Keratinocyte (primary cell): ENCODE results near the gene ULK2. TPM values are rescaled to one million over a fixed set of nuclear protein-coding genes. Genes with fewer than 3 reads are reported as not detected.
"Not testable (repeated sequence)": the region's sequence is repeated elsewhere in the genome, so short reads cannot be mapped to it uniquely, and the experiment has no call there.

Experiments
- DNase-seq: peaks from one replicate; pipeline ENCODE4 v3.0.0-alpha.2; 2011; ENCODE audit warnings: low read depth, missing footprints, low spot score
- FAIRE-seq: peaks from 2 replicates; lab custom pipeline; 2011; peaks lifted over from hg19 to GRCh38; lab: Jason Lieb, UNC
- H2AFZ ChIP-seq: 2 replicates; pipeline ENCODE4 v1.6.0; 2012; ENCODE audit warnings: low read length, control low read depth, inconsistent platforms; ENCODE audit not compliant: control insufficient read depth
- H3K27ac ChIP-seq: 2 replicates; pipeline ENCODE4 v1.5.1; 2011; ENCODE audit warnings: low read length; ENCODE audit not compliant: control insufficient read depth, insufficient read depth
- H3K27me3 ChIP-seq: 3 replicates; pipeline ENCODE4 v1.6.0; 2011; ENCODE audit warnings: low read length; ENCODE audit not compliant: control insufficient read depth, insufficient read depth; ENCODE audit errors: extremely low read depth
- H3K36me3 ChIP-seq, 2 experiments: 2 replicates in 1 of 2; 3 replicates in 1 of 2; pipeline ENCODE4 v1.5.1; 2011; ENCODE audit warnings: low read length in 2 of 2, mild to moderate bottlenecking in 1 of 2; ENCODE audit not compliant: control insufficient read depth in 2 of 2, insufficient read depth in 2 of 2; ENCODE audit errors: extremely low read depth in 1 of 2
- H3K4me1 ChIP-seq: 3 replicates; pipeline ENCODE4 v1.5.1; 2011; ENCODE audit warnings: low read length; ENCODE audit not compliant: control insufficient read depth, insufficient read depth; ENCODE audit errors: extremely low read depth
- H3K4me2 ChIP-seq: 3 replicates; pipeline ENCODE4 v1.6.0; 2011; ENCODE audit warnings: low read depth, low read length; ENCODE audit not compliant: control insufficient read depth, insufficient read depth; ENCODE audit errors: extremely low read depth
- H3K4me3 ChIP-seq, 3 experiments: fragments of 200-600 bp in 1 of 3; sonication (generic) in 1 of 3; 2 replicates in 2 of 3; 3 replicates in 1 of 3; pipeline ENCODE4 v1.5.1; 2011 to 2016; ENCODE audit warnings: low read length in 3 of 3, mild to moderate bottlenecking in 3 of 3, control low read depth in 2 of 3, inconsistent platforms in 1 of 3, low read depth in 1 of 3, mixed read lengths in 1 of 3, mixed run types in 1 of 3, moderate library complexity in 1 of 3; ENCODE audit not compliant: control insufficient read depth in 2 of 3, insufficient read depth in 2 of 3; ENCODE audit errors: extremely low read depth in 1 of 3
- H3K79me2 ChIP-seq: 2 replicates; pipeline ENCODE4 v1.6.0; 2012; ENCODE audit warnings: low read length; ENCODE audit not compliant: control insufficient read depth, insufficient read depth
- H3K9ac ChIP-seq: 3 replicates; pipeline ENCODE4 v1.6.0; 2011; ENCODE audit warnings: low read length; ENCODE audit not compliant: control insufficient read depth, insufficient read depth; ENCODE audit errors: extremely low read depth
- H3K9me1 ChIP-seq: 3 replicates; pipeline ENCODE4 v1.6.0; 2011; ENCODE audit warnings: low read length; ENCODE audit not compliant: control insufficient read depth, insufficient read depth; ENCODE audit errors: extremely low read depth
- H3K9me3 ChIP-seq: 2 replicates; pipeline ENCODE4 v1.5.1; 2012; ENCODE audit warnings: low read depth, low read length; ENCODE audit not compliant: control insufficient read depth
- H4K20me1 ChIP-seq: 3 replicates; pipeline ENCODE4 v1.6.0; 2011; ENCODE audit warnings: low read length; ENCODE audit not compliant: control insufficient read depth, insufficient read depth; ENCODE audit errors: extremely low read depth
- EZH2 ChIP-seq: IDR thresholded peaks from one replicate; pipeline ENCODE4 v1.6.1; 2012; ENCODE audit warnings: inconsistent platforms, mild to moderate bottlenecking, low read length, moderate library complexity
- dilution Hi-C: fragments of 300-500 bp; cut with MboI; formaldehyde crosslinking; loops from one replicate; pipeline ENCODE4 v1.7.0; 2020; ENCODE audit warnings: low sequenced_read_pairs; ENCODE audit not compliant: extremely low pct_ligation_motif_present
- polyA plus RNA-seq, 5 experiments: library from polyadenylated mRNA; depleted of rRNA in 3 of 5; stranded (reverse) in 3 of 5; stranded (forward) in 1 of 5; unstranded in 1 of 5; fragments of >200 nt; gene quantifications; 1 replicate in 1 of 5; 2 replicates in 3 of 5; 3 replicates in 1 of 5; pipeline versions ENCODE4 v1.2.1 to v1.2.3, GENCODE V29; 2011 to 2012; ENCODE audit warnings: missing spikeins in 2 of 5, low read depth in 1 of 5, low replicate concordance in 1 of 5
- TF ChIP-seq, protein P1 (sequence below), 3 experiments: IDR thresholded peaks in 1 of 3; conservative IDR thresholded peaks in 1 of 3; optimal IDR thresholded peaks in 1 of 3; 2 replicates in 2 of 3; 3 replicates in 1 of 3; pipeline versions ENCODE3 to v1.5.1; 2011; ENCODE audit warnings: low read length in 3 of 3, mild to moderate bottlenecking in 3 of 3, moderate library complexity in 2 of 3, control low read depth in 1 of 3, inconsistent platforms in 1 of 3; ENCODE audit not compliant: insufficient read depth in 2 of 3; ENCODE audit errors: extremely low read depth in 1 of 3

Gene ULK2
- polyA plus RNA-seq, 1 donor (not counting 4 experiments of a cell fraction or from before 2014, with no cell fraction given): 22.1 TPM

DNA sequence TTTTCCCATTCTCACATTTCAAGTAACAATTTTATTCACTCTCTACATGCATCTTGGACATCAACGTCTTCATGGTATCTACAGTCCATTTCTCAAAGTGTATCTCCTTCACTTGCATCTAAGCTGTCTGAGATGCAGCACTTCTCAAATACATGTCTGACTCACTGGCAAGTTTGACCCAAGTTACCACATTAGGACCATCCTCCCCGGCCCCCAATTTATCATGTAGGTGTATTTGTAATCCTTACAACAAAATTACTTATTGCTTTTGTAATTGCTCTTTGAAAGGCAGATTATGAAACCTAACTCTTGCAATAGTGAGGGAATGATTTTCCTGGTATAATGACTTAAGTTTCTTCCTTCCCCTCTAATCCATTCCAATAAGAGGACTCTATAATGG is 28.9 kb upstream of the ULK2 start:
- Histone ChIP-seq H3K4me1 (peaks cover 16% of the 10 kb centered on the region), H3K9ac (no peak overlapping the region), H3K4me3 (no peak overlapping the region), H3K9me3 (no peaks in the 10 kb centered on the region), H3K9me1 (no peaks in the 10 kb centered on the region), H3K79me2 (no peaks in the 10 kb centered on the region), H2AFZ (no peak overlapping the region), H4K20me1 (no peaks in the 10 kb centered on the region), H3K36me3 (peaks cover 0 to 1% of the 10 kb centered on the region in 2 experiments), H3K27me3 (no peaks in the 10 kb centered on the region), H3K4me2 (no peak overlapping the region), H3K27ac (no peak overlapping the region)
- TF ChIP-seq, protein P1, sequence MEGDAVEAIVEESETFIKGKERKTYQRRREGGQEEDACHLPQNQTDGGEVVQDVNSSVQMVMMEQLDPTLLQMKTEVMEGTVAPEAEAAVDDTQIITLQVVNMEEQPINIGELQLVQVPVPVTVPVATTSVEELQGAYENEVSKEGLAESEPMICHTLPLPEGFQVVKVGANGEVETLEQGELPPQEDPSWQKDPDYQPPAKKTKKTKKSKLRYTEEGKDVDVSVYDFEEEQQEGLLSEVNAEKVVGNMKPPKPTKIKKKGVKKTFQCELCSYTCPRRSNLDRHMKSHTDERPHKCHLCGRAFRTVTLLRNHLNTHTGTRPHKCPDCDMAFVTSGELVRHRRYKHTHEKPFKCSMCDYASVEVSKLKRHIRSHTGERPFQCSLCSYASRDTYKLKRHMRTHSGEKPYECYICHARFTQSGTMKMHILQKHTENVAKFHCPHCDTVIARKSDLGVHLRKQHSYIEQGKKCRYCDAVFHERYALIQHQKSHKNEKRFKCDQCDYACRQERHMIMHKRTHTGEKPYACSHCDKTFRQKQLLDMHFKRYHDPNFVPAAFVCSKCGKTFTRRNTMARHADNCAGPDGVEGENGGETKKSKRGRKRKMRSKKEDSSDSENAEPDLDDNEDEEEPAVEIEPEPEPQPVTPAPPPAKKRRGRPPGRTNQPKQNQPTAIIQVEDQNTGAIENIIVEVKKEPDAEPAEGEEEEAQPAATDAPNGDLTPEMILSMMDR (optimal IDR thresholded peaks at IDR 0.05 in 1 of 3, IDR thresholded peaks at IDR 0.05 in 1 of 3, conservative IDR thresholded peaks at IDR 0.05 in 1 of 3; ENCODE audit: extremely low read depth in 1 of 3, insufficient read depth in 2 of 3, low read length in 3 of 3): no peak
- TF ChIP-seq EZH2: no peak
- DNase-seq: no peak
- dilution Hi-C loops: no loop called here
- no peak for FAIRE-seq

DNA sequence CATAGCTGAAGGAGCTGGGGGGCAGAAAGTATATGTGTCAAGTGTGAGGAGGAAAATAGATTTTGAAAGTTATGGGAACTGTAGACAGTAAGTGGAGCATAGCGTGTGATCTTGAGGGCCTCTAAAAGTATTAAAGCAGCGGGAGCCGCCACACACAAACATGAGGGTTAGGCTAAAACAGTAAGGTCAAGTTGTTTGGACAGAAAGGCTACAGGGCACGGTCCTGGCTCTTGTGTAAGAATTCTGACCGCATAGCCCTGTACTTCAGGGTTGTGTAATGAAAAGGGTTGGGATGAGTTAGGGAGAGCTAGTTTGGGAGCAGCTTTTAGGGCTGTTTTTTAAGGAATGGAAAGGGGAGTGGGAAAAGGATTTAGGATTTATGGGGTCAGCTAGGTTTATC is 22.8 kb upstream of the ULK2 start:
- not testable (repeated sequence) for FAIRE-seq

DNA sequence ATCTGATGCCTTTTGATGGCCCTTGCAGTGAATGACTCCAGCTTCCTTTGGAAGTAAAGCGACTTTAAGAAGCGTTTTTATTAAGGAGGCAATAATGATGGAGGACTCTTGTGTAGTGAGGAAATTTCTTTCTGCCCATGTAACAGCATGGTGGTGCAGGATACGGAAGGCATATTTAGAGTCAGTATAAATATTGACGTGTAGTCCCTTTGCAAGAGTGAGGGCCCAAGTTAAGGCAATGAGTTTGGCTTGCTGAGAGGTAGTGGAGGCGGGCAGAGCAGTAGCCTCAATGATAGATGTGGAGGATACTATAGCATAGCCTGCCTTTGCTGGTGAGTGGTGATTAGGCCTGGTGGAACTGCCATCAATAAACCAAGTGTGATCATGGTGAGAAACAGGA is 22.3 kb upstream of the ULK2 start:
- H3K27ac ChIP-seq, FAIRE-seq, H3K9me3 ChIP-seq, dilution Hi-C loops, H3K79me2 ChIP-seq, H3K4me1 ChIP-seq, H3K9me1 ChIP-seq, H3K4me3 ChIP-seq, H3K4me2 ChIP-seq, H2AFZ ChIP-seq, H3K9ac ChIP-seq, DNase-seq, H4K20me1 ChIP-seq, H3K27me3 ChIP-seq, H3K36me3 ChIP-seq: not testable (repeated sequence)

More for the DNA sequence above, 22.8 kb upstream of the ULK2 start:
- H3K4me2 ChIP-seq, H3K9ac ChIP-seq, H3K79me2 ChIP-seq, H3K4me3 ChIP-seq, H3K36me3 ChIP-seq, H3K9me1 ChIP-seq, DNase-seq, H4K20me1 ChIP-seq, H3K9me3 ChIP-seq, H3K27ac ChIP-seq, H2AFZ ChIP-seq, H3K4me1 ChIP-seq, dilution Hi-C loops, H3K27me3 ChIP-seq: not testable (repeated sequence)
